KBM-7 (cell line): ENCODE results near the gene SNTA1.
"Not testable (repeated sequence)": the region's sequence is repeated elsewhere in the genome, so short reads cannot be mapped to it uniquely, and the experiment has no call there.

Source experiments
- DNase-seq: peaks from one replicate; pipeline ENCODE4 v3.0.0-alpha.2; 2015
- in situ Hi-C: fragments of 300-500 bp; cut with MboI; formaldehyde crosslinking; loops from 2 replicates; pipeline ENCODE4 v1.14.3; 2020; ENCODE audit warnings: low sequenced_read_pairs, low pct_unique_long_range_greater_than_20kb, mixed read lengths

The SNTA1 gene

GRCh38 chr20:33443512-33444239, at the start of gene SNTA1:
TSS of gene SNTA1 (minus strand) at chr20:33443763. CDS start at chr20:33443620, 143 bp downstream.
- in situ Hi-C loops: no loop called here
- DNase-seq: peak; percentile 83

GRCh38 chr20:33490934-33491656, 47.5 kb upstream of the SNTA1 start:
- in situ Hi-C loops: no loop called here
- no peak for DNase-seq

GRCh38 chr20:33490023-33490933, 46.7 kb upstream of the SNTA1 start, which contains the start of gene CBFA2T2:
TSS of gene CBFA2T2 (plus strand) at chr20:33490096. CDS start at chr20:33490268, 172 bp downstream.
- in situ Hi-C loops: no loop called here
- DNase-seq: peak; percentile 54

- in situ Hi-C loops: no loop called here
Observed at GRCh38 chr20:33489495-33490022, 46.0 kb upstream of the SNTA1 start.

GRCh38 chr20:33488661-33489494, 45.3 kb upstream of the SNTA1 start:
- DNase-seq, in situ Hi-C loops: not testable (repeated sequence)

More at GRCh38 chr20:33489495-33490022, 46.0 kb upstream of the SNTA1 start:
- DNase-seq: peak; percentile 96

- in situ Hi-C loops: no loop called here
- DNase-seq: no peak
Observed at GRCh38 chr20:33488201-33488600, 44.6 kb upstream of the SNTA1 start.

- in situ Hi-C loops, DNase-seq: not testable (repeated sequence)
Observed at GRCh38 chr20:33483186-33483585, 39.6 kb upstream of the SNTA1 start.

- in situ Hi-C loops: no loop called here
- no peak for DNase-seq
Observed at GRCh38 chr20:33482581-33482980, 39.0 kb upstream of the SNTA1 start.

- in situ Hi-C loops: no loop called here
- no peak for DNase-seq
Observed at GRCh38 chr20:33481431-33481941, 37.9 kb upstream of the SNTA1 start.

- in situ Hi-C loops: no loop called here
Observed at GRCh38 chr20:33480048-33480447, 36.5 kb upstream of the SNTA1 start.

GRCh38 chr20:33477386-33478234, 34.0 kb upstream of the SNTA1 start:
- DNase-seq: no peak

More at GRCh38 chr20:33480048-33480447, 36.5 kb upstream of the SNTA1 start:
- DNase-seq: no peak

GRCh38 chr20:33475381-33476152, 32.0 kb upstream of the SNTA1 start:
- in situ Hi-C loops: no loop called here
- no peak for DNase-seq

More at GRCh38 chr20:33477386-33478234, 34.0 kb upstream of the SNTA1 start:
- in situ Hi-C loops: no loop called here

- no peak for DNase-seq
- in situ Hi-C loops: loop anchor here (25.0 kb wide), 1 partner anchor 187 kb away; the partner anchor contains the start of genes ACTL10, C20orf144 and NECAB3
Observed at GRCh38 chr20:33474963-33475362, 31.4 kb upstream of the SNTA1 start.

- in situ Hi-C loops: loop anchor here (25.0 kb wide), 1 partner anchor 188 kb away; the partner anchor contains the start of genes ACTL10, C20orf144 and NECAB3
- DNase-seq: no peak
Observed at GRCh38 chr20:33474097-33474873, 30.7 kb upstream of the SNTA1 start.

GRCh38 chr20:33472868-33473435, 29.4 kb upstream of the SNTA1 start:
- in situ Hi-C loops: loop anchor here (25.0 kb wide), 1 partner anchor 189 kb away; the partner anchor contains the start of genes ACTL10, C20orf144 and NECAB3
- DNase-seq: no peak
